HG02870 (cell line): ENCODE data around the gene FSTL4.

ENCODE experiments used
- ATAC-seq: cut with Tn5 transposase; IDR thresholded peaks from one replicate; pipeline ENCODE4 v1.9.1; 2021; ENCODE audit warnings: mild to moderate bottlenecking, moderate library complexity; ENCODE audit not compliant: unreplicated experiment

FSTL4 gene

GRCh38 chr5:133309166-133309795, 303.1 kb downstream of the FSTL4 start:
- no peak for ATAC-seq

GRCh38 chr5:133307275-133307674, 305.1 kb downstream of the FSTL4 start:
- no peak for ATAC-seq

GRCh38 chr5:133304707-133305216, 307.6 kb downstream of the FSTL4 start:
- no peak for ATAC-seq

GRCh38 chr5:133304178-133304577, 308.2 kb downstream of the FSTL4 start:
- ATAC-seq: no peak

- no peak for ATAC-seq
Measured at GRCh38 chr5:133303298-133303697, 309.0 kb downstream of the FSTL4 start.

GRCh38 chr5:133299728-133300127, 312.6 kb downstream of the FSTL4 start:
- ATAC-seq: no peak

GRCh38 chr5:133299021-133299420, 313.3 kb downstream of the FSTL4 start:
- no peak for ATAC-seq

- no peak for ATAC-seq
Measured at GRCh38 chr5:133298447-133298846, 313.9 kb downstream of the FSTL4 start.

GRCh38 chr5:133297293-133297692, 315.0 kb downstream of the FSTL4 start:
- no peak for ATAC-seq

GRCh38 chr5:133296624-133297023, 315.7 kb downstream of the FSTL4 start:
- ATAC-seq: no peak

GRCh38 chr5:133295520-133295919, 316.8 kb downstream of the FSTL4 start:
- ATAC-seq: no peak

- no peak for ATAC-seq
Measured at GRCh38 chr5:133294380-133294779, 318.0 kb downstream of the FSTL4 start.

- ATAC-seq: no peak
Measured at GRCh38 chr5:133293960-133294359, 318.4 kb downstream of the FSTL4 start.

GRCh38 chr5:133292300-133292699, 320.0 kb downstream of the FSTL4 start:
- no peak for ATAC-seq

- no peak for ATAC-seq
Measured at GRCh38 chr5:133291524-133291923, 320.8 kb downstream of the FSTL4 start.

- no peak for ATAC-seq
Measured at GRCh38 chr5:133290669-133291240, 321.6 kb downstream of the FSTL4 start.

GRCh38 chr5:133289686-133290367, 322.5 kb downstream of the FSTL4 start:
- ATAC-seq: no peak

GRCh38 chr5:133287500-133287899, 324.8 kb downstream of the FSTL4 start:
- no peak for ATAC-seq

- no peak for ATAC-seq
Measured at GRCh38 chr5:133286483-133286882, 325.9 kb downstream of the FSTL4 start.

- ATAC-seq: no peak
Measured at GRCh38 chr5:133285583-133286021, 326.7 kb downstream of the FSTL4 start.

- ATAC-seq: no peak
Measured at GRCh38 chr5:133284306-133284705, 328.0 kb downstream of the FSTL4 start.

- ATAC-seq: no peak
Measured at GRCh38 chr5:133278317-133278716, 334.0 kb downstream of the FSTL4 start.
